Epithelial cell of esophagus (primary cell): ENCODE results near the gene NANS.
"Not testable (repeated sequence)": the region's sequence is repeated elsewhere in the genome, so short reads cannot be mapped to it uniquely, and the experiment has no call there.

Experiments used
- DNase-seq: peaks from one replicate; pipeline ENCODE4 v3.0.0; 2010; ENCODE audit warnings: low read depth
- H3K4me3 ChIP-seq: 2 replicates; pipeline ENCODE4 v1.5.1; 2011; ENCODE audit warnings: mild to moderate bottlenecking, low read length, control low read depth
- CTCF ChIP-seq: IDR thresholded peaks from 2 replicates; pipeline ENCODE4 v1.5.1; 2011; ENCODE audit warnings: low read depth, mild to moderate bottlenecking, low read length, control low read depth, inconsistent platforms; ENCODE audit not compliant: insufficient read depth; ENCODE audit errors: missing control alignments

Gene NANS

GRCh38 chr9:98087420-98088354 lies 31.2 kb downstream of the NANS start:
- DNase-seq: peak; percentile 92
- no peak for TF ChIP-seq CTCF
- H3K4me3 ChIP-seq: peak overlapping the region; percentile 23

DNA sequence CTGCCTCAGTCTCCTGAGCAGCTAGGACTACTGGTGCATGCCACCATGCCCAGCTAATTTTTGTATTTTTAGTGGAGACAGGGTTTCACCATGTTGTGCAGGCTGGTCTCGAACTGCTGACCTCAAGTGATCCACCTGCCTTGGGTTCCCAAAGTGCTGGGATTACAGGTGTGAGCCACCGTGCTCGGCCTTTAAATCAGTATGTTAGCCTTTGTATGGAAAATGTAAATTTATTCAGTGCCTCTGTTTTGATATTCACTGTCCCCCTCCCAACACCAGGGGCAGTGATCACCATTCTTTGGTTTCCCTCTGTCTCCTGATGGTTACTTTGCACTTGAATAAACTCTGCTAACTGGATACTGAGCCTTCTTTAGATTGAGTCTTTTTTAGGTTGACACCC lies 34.1 kb downstream of the NANS start:
- not testable (repeated sequence) for H3K4me3 ChIP-seq, DNase-seq

DNA sequence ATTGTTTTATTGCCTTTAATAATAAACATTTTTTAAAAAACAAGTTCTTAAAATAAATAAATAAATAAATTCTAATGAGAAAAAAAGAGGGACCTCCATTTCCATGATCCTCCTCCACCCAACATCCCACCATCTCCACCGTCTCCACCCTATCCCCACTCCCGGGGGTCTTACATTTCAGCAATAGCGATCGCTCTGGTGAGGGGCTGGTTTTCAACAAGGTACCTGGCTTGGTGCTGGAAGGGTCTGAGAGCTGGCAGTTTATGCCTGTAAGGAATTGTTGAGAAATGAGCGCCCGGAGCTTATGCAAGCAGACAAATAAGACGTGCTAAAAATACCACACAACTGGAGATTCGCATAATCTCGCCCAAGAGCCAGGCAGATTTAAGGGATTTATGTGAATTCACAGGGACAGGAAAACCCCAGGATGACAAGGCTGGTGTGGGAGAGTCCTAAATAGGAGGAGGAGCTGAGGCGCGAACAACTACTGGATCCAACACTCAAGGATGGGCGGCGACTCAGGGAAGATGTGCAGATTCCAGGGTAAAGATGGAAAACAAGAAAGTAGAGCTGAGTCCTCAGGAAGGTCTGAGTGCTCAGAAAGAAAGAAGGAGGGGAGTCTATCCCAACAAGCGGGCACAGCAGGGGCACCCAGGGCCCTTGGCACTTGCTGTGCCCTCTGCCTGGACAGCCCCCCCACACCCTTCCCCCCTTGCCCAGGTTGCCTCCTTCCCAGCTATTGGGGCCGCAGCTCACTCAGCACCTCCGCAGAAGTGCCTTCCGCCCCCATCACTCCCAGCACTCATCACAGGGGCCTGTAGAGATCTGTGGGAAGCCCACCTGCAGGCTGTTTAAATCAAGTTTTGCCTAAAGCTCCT lies 35.4 kb downstream of the NANS start:
- peak overlapping the region; percentile 11 for H3K4me3 ChIP-seq
- no peak for TF ChIP-seq CTCF
- DNase-seq: peak; percentile 61

- TF ChIP-seq CTCF: no peak
- H3K4me3 ChIP-seq: peak overlapping the region; percentile 11
- DNase-seq: peak; percentile 9
These were observed 36.0 kb downstream of the NANS start for GRCh38 chr9:98092613-98092931.

DNA sequence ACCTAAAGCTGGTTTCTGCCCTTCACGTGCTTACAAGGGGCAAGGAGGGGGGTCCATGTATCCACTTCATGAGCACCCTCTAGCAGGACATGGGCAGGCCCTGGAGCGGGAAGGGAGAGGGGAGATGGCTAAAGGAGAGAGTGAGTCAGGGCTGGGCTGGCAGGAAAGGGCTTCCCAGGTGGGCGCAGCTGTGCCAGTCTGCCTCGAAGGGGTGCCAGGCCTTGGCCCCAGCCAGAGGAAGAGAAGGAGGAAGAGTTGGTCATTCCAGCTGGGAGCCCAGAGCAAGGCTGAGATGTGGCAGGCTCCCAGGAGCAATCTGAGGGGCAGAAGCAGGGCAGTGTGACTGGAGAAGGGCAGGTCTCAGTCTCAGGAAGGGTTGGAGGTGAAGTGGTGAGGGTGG lies 37.8 kb downstream of the NANS start:
- no peak for DNase-seq
- no peak for TF ChIP-seq CTCF
- H3K4me3 ChIP-seq: no peak overlapping the region

DNA sequence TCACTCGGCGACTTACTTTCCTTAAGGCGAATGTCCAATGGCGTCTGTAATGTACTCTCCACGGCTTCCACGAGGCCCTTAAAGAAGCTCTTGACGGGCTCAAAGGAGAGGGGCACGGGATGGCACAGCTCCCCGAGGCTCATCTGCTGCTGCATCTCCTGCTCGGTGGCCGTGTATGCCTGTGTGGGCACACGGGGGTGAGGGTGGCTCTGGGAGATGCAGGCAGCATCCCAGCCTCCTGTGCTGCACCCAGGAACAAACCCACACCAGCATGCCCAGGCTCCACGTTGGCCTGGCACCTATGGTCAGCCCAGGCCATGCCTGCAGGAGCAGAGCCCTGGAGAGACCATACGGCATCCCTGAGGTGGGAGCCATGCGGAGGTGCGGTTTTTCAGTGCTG lies 38.3 kb downstream of the NANS start:
- no peak for TF ChIP-seq CTCF
- no peak overlapping the region for H3K4me3 ChIP-seq
- no peak for DNase-seq

DNA sequence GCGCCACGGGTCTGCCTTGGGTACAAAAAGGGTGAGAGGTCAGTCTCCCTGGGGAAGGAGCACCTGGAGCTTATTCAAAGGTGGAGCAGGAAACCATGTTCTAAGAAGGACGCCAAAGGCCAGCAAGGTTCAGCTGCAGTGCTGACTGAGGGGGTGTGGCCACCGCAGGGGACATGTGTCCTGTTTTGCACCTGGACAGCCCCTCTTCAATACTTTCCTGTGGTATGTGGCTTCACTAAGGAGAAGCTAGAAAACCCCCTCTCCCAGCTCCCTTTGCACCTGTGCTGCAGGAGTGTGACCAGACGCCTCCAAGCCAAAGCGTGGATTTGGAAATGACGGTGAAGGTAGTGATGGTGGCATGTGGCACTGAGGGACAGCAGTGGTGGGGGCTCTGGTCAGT lies 38.9 kb downstream of the NANS start:
- TF ChIP-seq CTCF: no peak
- DNase-seq: no peak
- H3K4me3 ChIP-seq: no peak overlapping the region
